H9 (cell line): ENCODE data around the gene CES2. TPM values are rescaled to one million over a fixed set of nuclear protein-coding genes. Genes with fewer than 3 reads are reported as not detected.

Experiments
- DNase-seq: peaks from one replicate; pipeline ENCODE4 v3.0.0-alpha.2; 2017
- H2AFZ ChIP-seq: one replicate; pipeline ENCODE4 v1.6.1; 2013; ENCODE audit warnings: mild to moderate bottlenecking, low read length, control low read depth, moderate library complexity
- H2AK5ac ChIP-seq: 2 replicates; pipeline ENCODE4 v1.6.1; 2013; ENCODE audit warnings: low read length, control low read depth, mixed read lengths; ENCODE audit not compliant: insufficient read length
- H2BK120ac ChIP-seq: one replicate; pipeline ENCODE4 v1.6.1; 2013; ENCODE audit warnings: low read depth, mild to moderate bottlenecking, low read length, control low read depth, inconsistent platforms; ENCODE audit not compliant: poor library complexity, severe bottlenecking
- H2BK12ac ChIP-seq: 2 replicates; pipeline ENCODE4 v1.6.1; 2013; ENCODE audit warnings: low read length, control low read depth, mixed read lengths, low read depth; ENCODE audit not compliant: insufficient read length
- H2BK15ac ChIP-seq: 2 replicates; pipeline ENCODE4 v1.6.1; 2013; ENCODE audit warnings: low read depth, low read length, control low read depth
- H2BK20ac ChIP-seq: one replicate; pipeline ENCODE4 v1.6.1; 2013; ENCODE audit warnings: low read depth, mild to moderate bottlenecking, low read length, control low read depth, inconsistent platforms; ENCODE audit not compliant: poor library complexity, severe bottlenecking
- H2BK5ac ChIP-seq: 2 replicates; pipeline ENCODE4 v1.6.1; 2013; ENCODE audit warnings: low read length, control low read depth, mixed read lengths; ENCODE audit not compliant: insufficient read length
- H3K14ac ChIP-seq: 2 replicates; pipeline ENCODE4 v1.6.1; 2013; ENCODE audit warnings: low read length, control low read depth; ENCODE audit not compliant: insufficient read depth
- H3K18ac ChIP-seq: 2 replicates; pipeline ENCODE4 v1.6.1; 2013; ENCODE audit warnings: low read depth, mild to moderate bottlenecking, mixed read lengths, low read length, control low read depth; ENCODE audit not compliant: insufficient read length
- H3K23ac ChIP-seq: 2 replicates; pipeline ENCODE4 v1.6.1; 2013; ENCODE audit warnings: low read length, control low read depth, mixed read lengths, low read depth; ENCODE audit not compliant: insufficient read length
- H3K23me2 ChIP-seq: 2 replicates; pipeline ENCODE4 v1.6.1; 2013; ENCODE audit warnings: low read depth, mild to moderate bottlenecking, mixed read lengths, low read length, control low read depth; ENCODE audit not compliant: insufficient read length, poor library complexity, severe bottlenecking
- H3K27ac ChIP-seq: 2 replicates; pipeline ENCODE4 v1.5.1; 2013; ENCODE audit warnings: low read length, control low read depth, mixed read lengths, low read depth; ENCODE audit not compliant: insufficient read length
- H3K27me3 ChIP-seq: 2 replicates; pipeline ENCODE4 v1.6.1; 2013; ENCODE audit warnings: low read length, control low read depth, inconsistent platforms; ENCODE audit not compliant: insufficient read depth
- H3K4ac ChIP-seq: 2 replicates; pipeline ENCODE4 v1.6.1; 2013; ENCODE audit warnings: low read depth, mild to moderate bottlenecking, control low read depth, inconsistent platforms, low read length, moderate library complexity
- H3K4me1 ChIP-seq: 2 replicates; pipeline ENCODE4 v1.6.1; 2013; ENCODE audit warnings: low read length, control low read depth, inconsistent platforms; ENCODE audit not compliant: insufficient read depth
- H3K4me2 ChIP-seq: 2 replicates; pipeline ENCODE4 v1.6.1; 2013; ENCODE audit warnings: low read length, control low read depth, mixed read lengths; ENCODE audit not compliant: insufficient read length, insufficient read depth
- H3K56ac ChIP-seq: 2 replicates; pipeline ENCODE4 v1.6.1; 2013; ENCODE audit warnings: low read depth, mild to moderate bottlenecking, mixed read lengths, low read length, control low read depth; ENCODE audit not compliant: insufficient read length
- H3K79me1 ChIP-seq: 2 replicates; pipeline ENCODE4 v1.6.1; 2013; ENCODE audit warnings: low read depth, mild to moderate bottlenecking, moderate library complexity, low read length, control low read depth, inconsistent platforms; ENCODE audit not compliant: insufficient read depth, poor library complexity, severe bottlenecking
- H3K79me2 ChIP-seq: 2 replicates; pipeline ENCODE4 v1.6.1; 2013; ENCODE audit warnings: low read length, control low read depth, inconsistent platforms; ENCODE audit not compliant: insufficient read depth
- H3K9ac ChIP-seq: 2 replicates; pipeline ENCODE4 v1.6.1; 2013; ENCODE audit warnings: low read length, control low read depth, mixed read lengths; ENCODE audit not compliant: insufficient read length; ENCODE audit errors: extremely low read depth
- H3K9me3 ChIP-seq: one replicate; pipeline ENCODE4 v1.6.1; 2013; ENCODE audit warnings: low read depth, low read length, inconsistent platforms; ENCODE audit not compliant: control insufficient read depth
- H3T11ph ChIP-seq: one replicate; pipeline ENCODE4 v1.6.1; 2013; ENCODE audit warnings: mild to moderate bottlenecking, low read length, control low read depth, inconsistent platforms
- H4K20me1 ChIP-seq: one replicate; pipeline ENCODE4 v1.6.1; 2013; ENCODE audit not compliant: control insufficient read depth, insufficient read length, insufficient read depth
- H4K5ac ChIP-seq: 2 replicates; pipeline ENCODE4 v1.6.1; 2013; ENCODE audit warnings: low read depth, mild to moderate bottlenecking, mixed read lengths, low read length, control low read depth; ENCODE audit not compliant: insufficient read length
- H4K8ac ChIP-seq: replicated peaks from 2 replicates; pipeline ENCODE4 v1.6.1; 2013; ENCODE audit warnings: low read length, control low read depth, mixed read lengths, low read depth; ENCODE audit not compliant: insufficient read length
- H4K91ac ChIP-seq: 2 replicates; pipeline ENCODE4 v1.6.1; 2013; ENCODE audit warnings: low read depth, mild to moderate bottlenecking, moderate library complexity, mixed read lengths, low read length, control low read depth; ENCODE audit not compliant: insufficient read length
- H3K27ac Mint-ChIP-seq, 3 experiments: 2 replicates in 2 of 3; 3 replicates in 1 of 3; pipeline ENCODE4 v1.8.0; 2020 to 2021; ENCODE audit warnings: mixed read lengths in 3 of 3, mild to moderate bottlenecking in 1 of 3, moderate library complexity in 1 of 3
- H3K27me3 Mint-ChIP-seq: 2 replicates; pipeline ENCODE4 v1.8.0; 2021; ENCODE audit warnings: low read depth, mild to moderate bottlenecking, moderate library complexity, mixed read lengths
- H3K36me3 Mint-ChIP-seq, 3 experiments: 2 replicates in 2 of 3; 3 replicates in 1 of 3; pipeline ENCODE4 v1.8.0; 2020 to 2021; ENCODE audit warnings: low read depth in 3 of 3, mixed read lengths in 3 of 3; ENCODE audit not compliant: insufficient read depth in 1 of 3
- H3K4me1 Mint-ChIP-seq, 2 experiments: 2 replicates each; pipeline ENCODE4 v1.8.0; 2020; ENCODE audit warnings: mixed read lengths in 2 of 2
- H3K4me3 Mint-ChIP-seq, 2 experiments: 2 replicates in 1 of 2; 3 replicates in 1 of 2; pipeline ENCODE4 v1.8.0; 2020 to 2021; ENCODE audit warnings: mild to moderate bottlenecking in 2 of 2, mixed read lengths in 2 of 2, moderate library complexity in 1 of 2
- H3K9me3 Mint-ChIP-seq, 2 experiments: 2 replicates in 1 of 2; 3 replicates in 1 of 2; pipeline ENCODE4 v1.8.0; 2020; ENCODE audit warnings: mild to moderate bottlenecking in 2 of 2, mixed read lengths in 2 of 2, moderate library complexity in 1 of 2
- CTCF ChIP-seq: fragments of 200-600 bp; sonication (generic); conservative IDR thresholded peaks from 3 replicates; pipeline ENCODE4 v1.8.0; 2021; ENCODE audit warnings: antibody characterized with exemption, mild to moderate bottlenecking
- WGBS: extraction: QIAGEN DNeasy Blood & Tissue Kit; methylation state at CpG from one replicate; pipeline ENCODE4 v1.1.7; 2013; ENCODE audit warnings: missing lambda C conversion rate, low lambda C conversion rate, mixed read lengths; ENCODE audit not compliant: insufficient read length; ENCODE audit errors: extremely low coverage; 5-methylcytosine and 5-hydroxymethylcytosine counted together
- total RNA-seq: library from RNA; stranded (reverse); gene quantifications from 2 replicates; pipeline ENCODE4 v1.2.1, GENCODE V29; 2021

CES2 gene
- total RNA-seq, 1 experiment from 2014 or later: 28.2 TPM

DNA sequence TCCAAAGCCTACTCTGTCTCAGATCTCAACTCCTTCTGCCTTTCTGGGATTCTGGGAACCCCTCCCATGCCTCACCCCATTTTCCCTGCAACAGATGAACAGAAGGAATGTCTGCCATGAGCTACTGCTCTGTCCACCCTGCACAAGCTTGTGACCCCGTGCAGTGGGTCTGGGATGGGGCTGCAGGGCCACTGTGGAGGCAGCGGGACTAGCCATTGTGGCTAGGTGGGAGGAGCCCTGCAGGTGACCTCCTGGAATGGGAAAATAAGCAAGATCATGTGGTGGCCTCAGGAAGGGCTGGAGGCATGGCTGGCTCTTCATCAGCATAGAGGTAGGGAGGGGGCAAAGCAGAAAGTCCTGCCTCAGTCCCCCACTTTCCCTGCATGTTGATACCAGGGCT lies 41.3 kb upstream of the CES2 start:
- H3K4ac ChIP-seq: no peak overlapping the region
- no peak overlapping the region for H2BK5ac ChIP-seq
- no peaks in the 10 kb centered on the region for H3K4me1 ChIP-seq
- no peak overlapping the region for H2BK15ac ChIP-seq
- no peak overlapping the region for H2AK5ac ChIP-seq
- Mint-ChIP-seq H3K27ac (no peak overlapping the region), H3K27me3 (peaks cover 3% of the 10 kb centered on the region), H3K9me3 (no peaks in the 10 kb centered on the region), H3K36me3 (peaks cover 0 to 7% (median 4%) of the 10 kb centered on the region in 3 experiments; a peak in 2 of 7 replicates), H3K4me3 (no peak overlapping the region), H3K4me1 (peaks cover 6 to 7% of the 10 kb centered on the region in 2 experiments)
- no peak overlapping the region for H4K91ac ChIP-seq
- H3K9ac ChIP-seq: no peak overlapping the region
- no peak overlapping the region for H3T11ph ChIP-seq
- H3K79me1 ChIP-seq: no peaks in the 10 kb centered on the region
- no peak overlapping the region for H2AFZ ChIP-seq
- no CpG with 5 or more reads among the region's 2 CpGs for WGBS
- DNase-seq: no peak
- no peak overlapping the region for H3K4me2 ChIP-seq
- no peak overlapping the region for H2BK20ac ChIP-seq
- H3K9me3 ChIP-seq: no peaks in the 10 kb centered on the region
- no peak overlapping the region for H2BK120ac ChIP-seq
- H4K20me1 ChIP-seq: peaks cover 4% of the 10 kb centered on the region
- H3K79me2 ChIP-seq: no peaks in the 10 kb centered on the region
- no peak overlapping the region for H3K23ac ChIP-seq
- no peak overlapping the region for H3K18ac ChIP-seq
- no peak overlapping the region for H4K8ac ChIP-seq
- no peak overlapping the region for H2BK12ac ChIP-seq
- H4K5ac ChIP-seq: no peak overlapping the region
- no peak for TF ChIP-seq CTCF
- no peak overlapping the region for H3K27ac ChIP-seq
- H3K27me3 ChIP-seq: no peaks in the 10 kb centered on the region
- no peaks in the 10 kb centered on the region for H3K23me2 ChIP-seq
- H3K56ac ChIP-seq: no peak overlapping the region
- no peak overlapping the region for H3K14ac ChIP-seq
